HCT116 (cell line): ENCODE measurements around the gene KCTD1. TPM values are rescaled to one million over a fixed set of nuclear protein-coding genes. Genes with fewer than 3 reads are reported as not detected.

Experiments
- ATAC-seq: fragments of 200-7000 bp; cut with Tn5 transposase; 2 replicates; pipeline ENCODE4 v1.9.1; 2020; ENCODE audit warnings: mild to moderate bottlenecking, moderate library complexity
- BruUV-seq: library from RNA; stranded (reverse); fragments of 400-500 nt; replicated peaks from 2 replicates; lab custom pipeline; 2021; lab: Mats Ljungman, UMichigan
- CTCF ChIA-PET: fragments of 300-600 bp; sonication (Branson Sonifier 250); formaldehyde crosslinking; loops from one replicate; lab custom pipeline; 2021; ENCODE audit warnings: antibody characterized with exemption; lab: Charles Lee
- POLR2A ChIA-PET: fragments of 300-600, 350-600 bp; sonication (Branson Sonifier 250); formaldehyde crosslinking; loops from one replicate; lab custom pipeline; 2021; ENCODE audit warnings: antibody characterized with exemption; lab: Charles Lee
- RAD21 ChIA-PET, 2 experiments: fragments of 300-600 bp; sonication (Branson Sonifier 250); formaldehyde crosslinking; loops; one replicate each; lab custom pipeline; 2023; ENCODE audit warnings: low total read pairs in 2 of 2; ENCODE audit not compliant: uncharacterized antibody in 2 of 2, unreplicated experiment in 2 of 2, low non-redundant PET in 1 of 2; lab: Charles Lee
- DNase-seq: peaks from one replicate; pipeline ENCODE4 v3.0.0-alpha.2; 2010; ENCODE audit warnings: low read depth, low spot score
- H2AFZ ChIP-seq: fragments of 200-600 bp; shearing (Covaris generic), sonication (generic); 2 replicates; pipeline ENCODE4 v1.6.1; 2017; ENCODE audit warnings: low read depth, mixed run types, mixed read lengths, antibody characterized with exemption, low read length; ENCODE audit not compliant: poor library complexity, severe bottlenecking
- H3K27ac ChIP-seq: 2 replicates; pipeline ENCODE4 v1.5.1; 2012; ENCODE audit warnings: low read depth, low read length
- H3K27me3 ChIP-seq: fragments of 200-600 bp; sonication (generic); 2 replicates; pipeline ENCODE4 v1.6.1; 2016; ENCODE audit warnings: mixed run types, low read length, mixed read lengths; ENCODE audit not compliant: insufficient read depth
- H3K36me3 ChIP-seq, 2 experiments: fragments of 200-500 bp in 1 of 2; fragments of 200-600 bp in 1 of 2; sonication (Bioruptor generic) in 1 of 2; sonication (generic) in 1 of 2; 2 replicates each; pipeline versions ENCODE4 v1.5.1 to v1.6.1; 2014 to 2016; ENCODE audit warnings: low read length in 2 of 2, inconsistent platforms in 1 of 2, mixed read lengths in 1 of 2, mixed run types in 1 of 2; ENCODE audit not compliant: insufficient read depth in 2 of 2, control insufficient read depth in 1 of 2
- H3K4me1 ChIP-seq, 2 experiments: fragments of 200-600 bp in 1 of 2; sonication (generic) in 1 of 2; 2 replicates each; pipeline versions ENCODE4 v1.5.1 to v1.6.1; 2012 to 2017; ENCODE audit warnings: low read length in 2 of 2, inconsistent platforms in 1 of 2, mild to moderate bottlenecking in 1 of 2, mixed read lengths in 1 of 2, mixed run types in 1 of 2, moderate library complexity in 1 of 2; ENCODE audit not compliant: insufficient read depth in 2 of 2, control insufficient read depth in 1 of 2
- H3K4me2 ChIP-seq: fragments of 200-600 bp; sonication (generic); 2 replicates; pipeline ENCODE4 v1.6.1; 2017; ENCODE audit warnings: mixed run types, low read length, mixed read lengths
- H3K4me3 ChIP-seq, 2 experiments: fragments of 200-600 bp in 1 of 2; sonication (generic) in 1 of 2; replicated peaks in 1 of 2; 2 replicates each; pipeline ENCODE4 v1.5.1; 2011 to 2016; ENCODE audit warnings: low read length in 2 of 2, control low read depth in 1 of 2, low read depth in 1 of 2, mild to moderate bottlenecking in 1 of 2, mixed read lengths in 1 of 2, mixed run types in 1 of 2
- H3K79me2 ChIP-seq: fragments of 200-600 bp; sonication (generic); 2 replicates; pipeline ENCODE4 v1.6.1; 2017; ENCODE audit warnings: mild to moderate bottlenecking, mixed run types, low read length, moderate library complexity, mixed read lengths; ENCODE audit not compliant: insufficient read depth
- H3K9ac ChIP-seq: fragments of 200-600 bp; sonication (generic); 2 replicates; pipeline ENCODE4 v1.6.1; 2016; ENCODE audit warnings: low read length, mixed read lengths
- H3K9me2 ChIP-seq: fragments of 200-600 bp; sonication (generic), shearing (Covaris generic); 2 replicates; pipeline ENCODE4 v1.6.1; 2017; ENCODE audit warnings: mixed run types, mild to moderate bottlenecking, moderate library complexity; ENCODE audit not compliant: insufficient read depth
- H3K9me3 ChIP-seq, 2 experiments: fragments of 200-500 bp in 1 of 2; fragments of 200-600 bp in 1 of 2; sonication (Bioruptor generic) in 1 of 2; sonication (generic) in 1 of 2; 2 replicates each; pipeline ENCODE4 v1.6.1; 2014 to 2017; ENCODE audit warnings: low read length in 2 of 2, mixed read lengths in 2 of 2, inconsistent platforms in 1 of 2, low read depth in 1 of 2, mild to moderate bottlenecking in 1 of 2, mixed run types in 1 of 2, moderate library complexity in 1 of 2; ENCODE audit not compliant: control insufficient read depth in 1 of 2, insufficient read depth in 1 of 2
- H4K20me1 ChIP-seq: fragments of 200-600 bp; sonication (generic), shearing (Covaris generic); 2 replicates; pipeline ENCODE4 v1.6.1; 2017; ENCODE audit warnings: mixed run types, mild to moderate bottlenecking, moderate library complexity; ENCODE audit not compliant: insufficient read depth
- CBX3 ChIP-seq: IDR thresholded peaks from 2 replicates; pipeline ENCODE4 v1.6.1; 2012; ENCODE audit warnings: low read depth
- CTCF ChIP-seq, 3 experiments: fragments of 200-600 bp in 1 of 3; sonication (generic) in 1 of 3; IDR thresholded peaks in 2 of 3; conservative IDR thresholded peaks in 1 of 3; 2 replicates each; pipeline ENCODE4 v1.5.1; 2012 to 2017; ENCODE audit warnings: low read depth in 2 of 3, low read length in 2 of 3, antibody characterized with exemption in 1 of 3, borderline replicate concordance in 1 of 3, control low read depth in 1 of 3, mild to moderate bottlenecking in 1 of 3, mixed read lengths in 1 of 3, mixed run types in 1 of 3, moderate library complexity in 1 of 3; ENCODE audit not compliant: insufficient read depth in 1 of 3
- EGR1 ChIP-seq: IDR thresholded peaks from 2 replicates; pipeline ENCODE4 v1.6.1; 2012; ENCODE audit warnings: low read depth
- EZH2 ChIP-seq: fragments of 200-600 bp; sonication (generic); IDR thresholded peaks from 2 replicates; pipeline ENCODE4 v1.6.1; 2017; ENCODE audit warnings: antibody characterized with exemption, mixed run types
- EZH2phosphoT487 ChIP-seq: fragments of 200-600 bp; IDR thresholded peaks from 2 replicates; pipeline ENCODE4 v1.6.1; 2018; ENCODE audit warnings: antibody characterized with exemption, borderline replicate concordance
- JUND ChIP-seq: IDR thresholded peaks from 2 replicates; pipeline ENCODE4 v1.6.1; 2012
- RAD21 ChIP-seq: IDR thresholded peaks from 2 replicates; pipeline ENCODE4 v1.6.1; 2012; ENCODE audit warnings: low read depth, mild to moderate bottlenecking
- SIN3A ChIP-seq: IDR thresholded peaks from 2 replicates; pipeline ENCODE4 v1.6.1; 2012; ENCODE audit warnings: low read depth
- SP1 ChIP-seq: IDR thresholded peaks from 2 replicates; pipeline ENCODE4 v1.6.1; 2012; ENCODE audit warnings: low read depth
- SRF ChIP-seq: IDR thresholded peaks from 2 replicates; pipeline ENCODE4 v1.6.1; 2012; ENCODE audit warnings: low read depth
- ZFX ChIP-seq: fragments of 450-650 bp; IDR thresholded peaks from 2 replicates; pipeline ENCODE4 v1.6.1; 2017
- ZNF274 ChIP-seq: fragments of 200-500 bp; sonication (Bioruptor generic); IDR thresholded peaks from 2 replicates; pipeline ENCODE4 v1.6.1; 2014; ENCODE audit warnings: mild to moderate bottlenecking, low read depth, low read length, inconsistent platforms
- intact Hi-C: fragments of 100-400 bp; cut with micrococcal nuclease; formaldehyde crosslinking; loops from 2 replicates; pipeline ENCODE4 v1.10.0; 2022
- total RNA-seq: library from RNA; stranded (reverse); gene quantifications from one replicate; pipeline ENCODE4 v1.2.1, GENCODE V29; 2021; ENCODE audit not compliant: unreplicated experiment

KCTD1 gene
- total RNA-seq, 1 experiment from 2014 or later, result 16.8 TPM

DNA sequence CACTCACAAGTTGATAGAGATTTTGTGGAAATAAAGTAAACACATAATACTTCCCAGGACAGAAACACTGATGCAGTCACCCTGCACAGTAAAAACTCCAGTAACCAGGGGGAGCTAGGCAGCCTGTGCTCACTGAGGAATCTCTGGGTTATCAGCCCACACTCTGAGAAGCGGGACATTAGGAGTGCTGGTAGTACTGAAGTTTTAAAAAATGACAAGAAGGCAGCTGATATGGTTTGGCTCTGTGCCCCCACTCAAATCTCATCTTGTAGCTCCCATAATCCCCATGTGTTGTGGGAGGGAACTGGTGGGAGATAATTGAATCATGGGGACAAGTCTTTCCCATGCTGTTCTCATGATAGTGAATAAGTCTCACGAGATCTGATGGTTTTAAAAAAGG, 31.4 kb downstream of the KCTD1 start (continued):
- no peak for TF ChIP-seq ZFX
- TF ChIP-seq, all 23 proteins: peak for 0

DNA sequence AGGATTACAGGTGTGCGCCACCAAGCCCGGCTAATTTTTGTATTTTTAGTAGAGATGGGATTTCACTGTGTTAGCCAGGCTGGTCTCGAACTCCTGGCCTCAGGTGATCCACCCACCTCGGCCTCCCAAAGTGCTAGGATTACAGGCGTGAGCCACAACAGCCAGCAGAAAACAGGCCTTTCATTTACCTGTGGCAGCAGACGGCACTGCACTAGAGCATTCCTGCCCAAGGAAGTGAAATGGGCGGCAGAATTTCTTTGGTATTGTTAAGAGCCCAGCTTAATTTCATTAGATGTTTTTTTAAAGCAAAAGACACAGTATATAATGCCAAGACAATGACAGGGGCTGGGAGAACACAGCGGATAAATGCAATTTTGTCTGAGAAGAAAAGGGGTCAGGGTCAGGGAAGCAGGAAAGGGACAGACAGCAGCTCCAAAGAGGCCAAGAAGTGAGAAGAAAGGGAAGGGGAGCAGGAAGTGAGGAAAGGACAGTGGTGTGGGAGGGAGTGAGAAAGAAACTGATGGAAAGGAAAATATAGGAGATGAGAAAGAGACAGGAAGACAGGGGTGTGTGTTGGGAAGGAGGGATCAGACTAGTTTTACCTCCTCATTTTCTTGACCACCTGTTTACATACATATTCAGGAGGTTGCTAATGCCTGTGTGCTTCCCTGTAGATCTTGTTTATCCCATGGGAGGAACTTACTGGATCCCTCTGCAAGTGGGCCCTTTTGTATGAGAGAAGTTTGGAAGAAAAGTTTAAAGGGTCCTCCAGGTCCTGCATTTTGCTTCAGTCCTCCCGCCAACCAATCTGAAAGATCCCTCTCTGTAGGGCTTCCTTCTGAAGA, 32.5 kb downstream of the KCTD1 start:
- H2AFZ ChIP-seq, result no peak overlapping the region
- RAD21 ChIA-PET, result no interaction called here
- no peaks in the 10 kb centered on the region for H3K27me3 ChIP-seq
- no peak overlapping the region for H3K4me2 ChIP-seq
- CTCF ChIA-PET, result no interaction called here
- no peak overlapping the region for H3K4me3 ChIP-seq
- ATAC-seq (0 out of 2 replicates have a peak, but pooled peaks have one; percentile 36), DNase-seq (no peak)
- H4K20me1 ChIP-seq, result no peaks in the 10 kb centered on the region
- peaks cover 6 to 17% of the 10 kb centered on the region in 2 experiments; a peak in 2 of 4 replicates for H3K4me1 ChIP-seq
- H3K79me2 ChIP-seq, result no peaks in the 10 kb centered on the region
- BruUV-seq, result no TSS peak
- H3K9me3 ChIP-seq, result no peaks in the 10 kb centered on the region
- no peak overlapping the region for H3K9ac ChIP-seq
- H3K36me3 ChIP-seq, result no peaks in the 10 kb centered on the region
- H3K27ac ChIP-seq, result no peak overlapping the region
- no peaks in the 10 kb centered on the region for H3K9me2 ChIP-seq
- intact Hi-C loops, result no loop called here
- POLR2A ChIA-PET, result no interaction called here
- TF ChIP-seq ZNF274, result no peak
- no peak for TF ChIP-seq CTCF (IDR thresholded peaks at IDR 0.05 in 2 of 3, conservative IDR thresholded peaks at IDR 0.05 in 1 of 3; ENCODE audit: borderline replicate concordance in 1 of 3, insufficient read depth in 1 of 3, low read depth in 2 of 3, low read length in 2 of 3)
- TF ChIP-seq RAD21, result no peak
- no peak for TF ChIP-seq EGR1
- TF ChIP-seq SP1, result no peak
- TF ChIP-seq JUND, result no peak
- TF ChIP-seq EZH2phosphoT487, result no peak
- TF ChIP-seq SRF, result no peak
- no peak for TF ChIP-seq CBX3
- no peak for TF ChIP-seq SIN3A
- no peak for TF ChIP-seq ZFX
- no peak for TF ChIP-seq EZH2
